AG09319 (cell line): ENCODE measurements around the gene NFIB.

ENCODE experiments used
- DNase-seq: peaks from one replicate; pipeline ENCODE4 v3.0.0-alpha.2; 2010; ENCODE audit warnings: low read depth; ENCODE audit errors: extremely low read depth
- TF ChIP-seq, protein P1 (sequence below): IDR thresholded peaks from 2 replicates; pipeline ENCODE4 v1.5.1; 2011; ENCODE audit warnings: low read depth, mild to moderate bottlenecking, inconsistent platforms, low read length, moderate library complexity

Gene NFIB

DNA sequence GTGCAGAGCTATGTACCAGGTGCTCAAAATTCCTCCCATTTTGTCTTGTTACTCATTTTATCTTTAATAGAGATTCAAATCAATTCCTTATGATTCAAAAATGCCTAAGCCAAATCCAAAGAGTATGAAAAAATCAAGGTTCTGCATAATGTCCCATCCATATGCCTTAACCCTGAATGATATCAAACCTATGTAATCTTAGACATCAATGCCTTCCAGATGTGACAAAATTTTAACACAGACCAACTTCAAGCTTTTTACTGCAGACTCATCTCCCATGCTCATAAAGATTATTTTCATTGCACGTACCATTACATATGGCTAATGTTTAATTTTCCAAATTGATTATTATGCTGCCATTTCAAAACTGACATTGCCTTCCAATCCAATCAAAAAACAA lies 122.4 kb downstream of the NFIB start:
- DNase-seq = no peak
- TF ChIP-seq, protein P1, sequence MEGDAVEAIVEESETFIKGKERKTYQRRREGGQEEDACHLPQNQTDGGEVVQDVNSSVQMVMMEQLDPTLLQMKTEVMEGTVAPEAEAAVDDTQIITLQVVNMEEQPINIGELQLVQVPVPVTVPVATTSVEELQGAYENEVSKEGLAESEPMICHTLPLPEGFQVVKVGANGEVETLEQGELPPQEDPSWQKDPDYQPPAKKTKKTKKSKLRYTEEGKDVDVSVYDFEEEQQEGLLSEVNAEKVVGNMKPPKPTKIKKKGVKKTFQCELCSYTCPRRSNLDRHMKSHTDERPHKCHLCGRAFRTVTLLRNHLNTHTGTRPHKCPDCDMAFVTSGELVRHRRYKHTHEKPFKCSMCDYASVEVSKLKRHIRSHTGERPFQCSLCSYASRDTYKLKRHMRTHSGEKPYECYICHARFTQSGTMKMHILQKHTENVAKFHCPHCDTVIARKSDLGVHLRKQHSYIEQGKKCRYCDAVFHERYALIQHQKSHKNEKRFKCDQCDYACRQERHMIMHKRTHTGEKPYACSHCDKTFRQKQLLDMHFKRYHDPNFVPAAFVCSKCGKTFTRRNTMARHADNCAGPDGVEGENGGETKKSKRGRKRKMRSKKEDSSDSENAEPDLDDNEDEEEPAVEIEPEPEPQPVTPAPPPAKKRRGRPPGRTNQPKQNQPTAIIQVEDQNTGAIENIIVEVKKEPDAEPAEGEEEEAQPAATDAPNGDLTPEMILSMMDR = no peak

DNA sequence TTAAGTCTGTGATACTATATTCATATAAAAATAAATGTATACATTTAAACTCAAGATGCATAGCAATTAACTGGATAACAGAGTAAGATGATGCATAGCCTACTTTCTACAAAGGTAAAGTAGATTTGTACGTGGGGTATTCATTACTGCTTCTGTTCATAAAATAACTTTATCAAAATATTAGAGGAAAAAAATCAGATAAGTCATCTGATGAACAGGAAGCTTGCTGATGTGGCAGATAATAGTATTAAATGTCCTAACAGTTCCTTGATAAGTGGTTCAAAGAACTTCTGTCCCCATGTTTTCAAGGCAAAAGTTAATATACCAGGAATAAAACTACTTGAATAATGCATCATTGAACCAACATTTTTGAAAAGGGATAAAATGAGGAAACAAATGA lies 123.7 kb downstream of the NFIB start:
- TF ChIP-seq, protein P1 = no peak
- no peak for DNase-seq

DNA sequence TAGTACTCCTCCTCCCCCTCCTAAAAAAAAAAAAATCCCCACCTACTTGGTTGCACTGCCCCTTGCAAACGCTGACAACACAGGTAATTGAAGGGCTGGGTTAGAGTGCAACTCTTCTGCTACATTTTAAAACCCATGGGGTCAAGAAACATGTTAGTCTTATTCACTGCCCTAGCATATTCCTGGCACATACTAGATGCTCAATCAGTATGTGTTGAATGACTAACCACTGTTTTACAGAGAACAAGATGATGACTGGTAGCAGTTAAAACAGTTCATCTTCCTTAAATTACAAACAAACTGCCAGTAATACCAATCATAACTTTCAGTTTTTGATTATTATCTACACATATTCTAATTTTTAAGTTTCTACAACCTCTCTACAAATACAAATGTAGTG lies 124.4 kb downstream of the NFIB start:
- DNase-seq = no peak
- TF ChIP-seq, protein P1 = no peak

DNA sequence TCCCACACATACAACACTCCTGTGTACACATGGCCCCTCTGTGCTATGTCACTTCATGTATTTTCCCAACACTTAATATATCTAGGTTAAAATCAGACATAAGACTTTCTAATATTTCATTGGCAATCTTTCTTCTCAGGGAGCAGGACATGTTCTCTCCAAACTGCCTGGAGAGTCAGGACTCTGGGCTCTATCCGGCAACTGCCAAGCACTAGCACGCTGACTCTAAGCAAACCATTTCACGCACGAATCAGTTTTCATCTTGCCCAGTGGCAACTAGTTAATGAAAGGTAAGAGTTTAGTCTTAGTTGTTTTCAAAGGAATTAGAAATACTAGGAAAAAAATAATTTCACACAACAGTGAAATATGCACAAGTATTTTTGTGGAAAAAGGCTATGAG lies 124.8 kb downstream of the NFIB start:
- DNase-seq = no peak
- TF ChIP-seq, protein P1 = no peak

DNA sequence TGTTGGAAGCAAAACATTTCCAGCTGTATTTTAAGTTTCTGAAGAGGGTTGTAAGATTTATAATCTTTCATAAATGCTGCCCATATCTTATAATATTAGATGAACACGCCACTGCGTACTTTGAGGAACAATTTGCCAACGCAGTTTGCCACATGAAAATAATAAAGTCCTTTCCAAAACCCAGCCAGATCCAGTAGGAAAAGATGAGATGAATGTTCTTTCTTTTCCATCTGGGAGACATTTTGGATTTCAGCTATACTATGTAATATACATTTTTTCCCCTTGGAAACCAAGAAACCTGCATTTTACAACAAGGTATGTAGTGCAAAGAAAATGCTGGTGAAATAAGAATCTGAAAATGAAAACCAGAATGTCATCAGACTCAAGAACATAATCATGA lies 125.4 kb downstream of the NFIB start:
- TF ChIP-seq, protein P1 = no peak
- no peak for DNase-seq

DNA sequence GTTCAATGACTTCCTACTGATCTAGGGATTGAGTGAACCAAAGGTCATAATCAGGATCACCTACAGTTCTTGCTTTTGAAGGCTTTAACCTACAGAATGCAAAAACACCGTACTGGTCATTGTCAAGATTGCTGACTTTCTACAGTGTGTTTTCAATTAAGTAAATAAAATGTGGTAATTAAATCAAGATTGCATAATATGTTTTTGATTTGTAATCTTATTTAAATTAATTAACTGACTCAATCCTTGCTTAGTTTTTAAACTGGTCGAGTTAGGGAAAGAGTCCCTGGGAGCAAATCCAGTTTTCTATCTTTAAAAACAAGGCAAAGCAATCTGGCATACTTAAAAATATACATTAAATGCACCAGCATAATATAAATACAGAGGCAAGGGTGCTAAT lies 125.9 kb downstream of the NFIB start:
- TF ChIP-seq, protein P1 = no peak
- no peak for DNase-seq

DNA sequence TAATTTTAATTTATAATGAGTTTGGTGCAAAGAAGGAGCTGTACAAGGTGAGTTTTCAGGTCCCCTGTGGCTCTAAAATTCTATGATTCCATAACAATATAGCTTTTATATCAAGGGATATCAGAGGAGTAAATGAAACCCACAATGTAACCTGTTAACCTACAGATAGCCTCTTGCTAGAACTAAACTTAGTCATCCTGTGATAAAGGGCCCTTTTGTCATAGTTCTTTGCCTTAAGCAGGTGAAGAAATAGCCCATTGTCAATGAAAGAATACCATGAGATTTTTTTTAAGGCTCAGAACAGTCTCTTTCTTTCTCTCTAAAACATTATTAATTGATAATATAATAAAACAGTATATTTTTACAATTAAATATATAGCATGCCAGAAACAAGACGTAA lies 127.8 kb downstream of the NFIB start:
- no peak for DNase-seq
- TF ChIP-seq, protein P1 = no peak
